ENCODE measurements around the gene SIDT1. TPM values are rescaled to one million over a fixed set of nuclear protein-coding genes. Genes with fewer than 3 reads are reported as not detected.

SIDT1 gene
- total RNA-seq, 3 donors from 2014 or later (not counting 1 experiment from before 2014, with no cell fraction given) = 86.9 to 136 (median 101) TPM

DNA sequence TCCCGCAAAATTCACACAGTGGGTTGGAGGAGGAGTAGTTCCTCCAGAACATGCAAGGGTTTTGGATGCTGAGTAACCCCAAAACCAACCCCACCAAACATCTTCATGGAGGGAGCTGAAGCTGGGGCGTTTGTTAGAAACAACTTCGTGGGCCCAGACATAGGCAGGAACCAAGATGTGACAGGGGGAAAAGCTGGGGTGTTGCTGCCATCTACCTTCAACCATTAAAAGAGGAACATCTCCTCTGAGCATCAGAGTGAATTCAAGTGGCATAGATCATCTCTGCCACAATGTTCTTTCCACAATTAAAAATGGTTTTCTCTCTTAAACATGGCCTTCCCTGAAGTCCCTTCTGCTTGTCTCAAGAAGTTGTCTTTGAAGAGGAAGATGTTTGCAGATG is 20.5 kb downstream of the SIDT1 start:
- TF ChIP-seq, protein P1, sequence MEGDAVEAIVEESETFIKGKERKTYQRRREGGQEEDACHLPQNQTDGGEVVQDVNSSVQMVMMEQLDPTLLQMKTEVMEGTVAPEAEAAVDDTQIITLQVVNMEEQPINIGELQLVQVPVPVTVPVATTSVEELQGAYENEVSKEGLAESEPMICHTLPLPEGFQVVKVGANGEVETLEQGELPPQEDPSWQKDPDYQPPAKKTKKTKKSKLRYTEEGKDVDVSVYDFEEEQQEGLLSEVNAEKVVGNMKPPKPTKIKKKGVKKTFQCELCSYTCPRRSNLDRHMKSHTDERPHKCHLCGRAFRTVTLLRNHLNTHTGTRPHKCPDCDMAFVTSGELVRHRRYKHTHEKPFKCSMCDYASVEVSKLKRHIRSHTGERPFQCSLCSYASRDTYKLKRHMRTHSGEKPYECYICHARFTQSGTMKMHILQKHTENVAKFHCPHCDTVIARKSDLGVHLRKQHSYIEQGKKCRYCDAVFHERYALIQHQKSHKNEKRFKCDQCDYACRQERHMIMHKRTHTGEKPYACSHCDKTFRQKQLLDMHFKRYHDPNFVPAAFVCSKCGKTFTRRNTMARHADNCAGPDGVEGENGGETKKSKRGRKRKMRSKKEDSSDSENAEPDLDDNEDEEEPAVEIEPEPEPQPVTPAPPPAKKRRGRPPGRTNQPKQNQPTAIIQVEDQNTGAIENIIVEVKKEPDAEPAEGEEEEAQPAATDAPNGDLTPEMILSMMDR (IDR thresholded peaks at IDR 0.05) = peak; percentile 15
- Histone ChIP-seq H3K27me3 (ENCODE audit: control insufficient read depth, insufficient read depth, low read length) (no peaks in the 10 kb centered on the region), H3K27ac (ENCODE audit: low read length) (no peak overlapping the region), H3K4me3 (ENCODE audit: low read length) (no peak overlapping the region), H3K4me1 (ENCODE audit: control insufficient read depth, insufficient read depth, low read length) (no peaks in the 10 kb centered on the region), H3K36me3 (ENCODE audit: control insufficient read depth, insufficient read depth, low read length) (peaks cover 4% of the 10 kb centered on the region), H3K9me3 (ENCODE audit: control insufficient read depth, insufficient read depth, low read length) (no peaks in the 10 kb centered on the region)
- Mint-ChIP-seq H3K4me1 (peaks cover 55 to 60% of the 10 kb centered on the region in 2 donors), H3K36me3 (no peaks in the 10 kb centered on the region), H3K27ac (peak overlapping the region; percentile 6 to 15), H3K27me3 (ENCODE audit: low read depth in 2 of 2) (no peaks in the 10 kb centered on the region), H3K9me3 (no peaks in the 10 kb centered on the region), H3K4me3 (no peak overlapping the region)
- DNase-seq (peak in 1 of 2 donors; percentile 70), ATAC-seq (peak; percentile 61 to 87 (median 80))
- 29% methylated on average over 2 of the region's 3 CpGs for WGBS (ENCODE audit: insufficient coverage)
- intact Hi-C loops (cut with micrococcal nuclease) = loop anchor here (1.0 kb wide), 2 partner anchors 20 to 58 kb away; no protein-coding TSS in a partner anchor

DNA sequence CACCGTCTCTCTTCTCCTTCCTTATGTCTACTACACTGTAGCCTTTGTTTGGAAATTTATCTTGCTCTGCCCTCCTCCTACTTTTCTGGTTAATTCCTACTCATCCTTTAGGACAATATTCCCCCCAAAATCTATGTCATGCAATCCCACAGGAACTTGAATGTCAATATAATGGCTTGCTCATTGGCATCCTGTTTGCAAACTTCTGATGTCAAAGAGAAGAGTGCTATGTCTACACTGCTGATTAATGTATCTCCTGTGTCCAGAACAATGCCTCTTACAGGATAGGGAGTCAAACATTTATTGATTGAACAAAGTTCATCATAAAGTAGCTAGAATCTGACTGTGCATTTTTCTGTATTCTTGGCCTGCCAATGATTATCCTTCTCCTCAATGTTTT is 22.8 kb downstream of the SIDT1 start:
- Histone ChIP-seq H3K27ac (ENCODE audit: low read length) (no peak overlapping the region), H3K4me1 (ENCODE audit: control insufficient read depth, insufficient read depth, low read length) (peaks cover 4% of the 10 kb centered on the region), H3K4me3 (ENCODE audit: low read length) (no peak overlapping the region), H3K9me3 (ENCODE audit: control insufficient read depth, insufficient read depth, low read length) (no peaks in the 10 kb centered on the region), H3K36me3 (ENCODE audit: control insufficient read depth, insufficient read depth, low read length) (peaks cover 3% of the 10 kb centered on the region), H3K27me3 (ENCODE audit: control insufficient read depth, insufficient read depth, low read length) (no peaks in the 10 kb centered on the region)
- Mint-ChIP-seq H3K27ac (peak overlapping the region in 1 of 2 donors; percentile 3), H3K36me3 (no peaks in the 10 kb centered on the region), H3K4me3 (no peak overlapping the region), H3K27me3 (ENCODE audit: low read depth in 2 of 2) (no peaks in the 10 kb centered on the region), H3K9me3 (no peaks in the 10 kb centered on the region), H3K4me1 (peaks cover 49 to 53% of the 10 kb centered on the region in 2 donors)
- WGBS (ENCODE audit: insufficient coverage) = 100% methylated on average over 1 of the region's 1 CpG
- intact Hi-C loops (cut with micrococcal nuclease) = no loop called here
- ATAC-seq = no peak
- no peak for DNase-seq
- TF ChIP-seq, protein P1 (IDR thresholded peaks at IDR 0.05) = no peak

DNA sequence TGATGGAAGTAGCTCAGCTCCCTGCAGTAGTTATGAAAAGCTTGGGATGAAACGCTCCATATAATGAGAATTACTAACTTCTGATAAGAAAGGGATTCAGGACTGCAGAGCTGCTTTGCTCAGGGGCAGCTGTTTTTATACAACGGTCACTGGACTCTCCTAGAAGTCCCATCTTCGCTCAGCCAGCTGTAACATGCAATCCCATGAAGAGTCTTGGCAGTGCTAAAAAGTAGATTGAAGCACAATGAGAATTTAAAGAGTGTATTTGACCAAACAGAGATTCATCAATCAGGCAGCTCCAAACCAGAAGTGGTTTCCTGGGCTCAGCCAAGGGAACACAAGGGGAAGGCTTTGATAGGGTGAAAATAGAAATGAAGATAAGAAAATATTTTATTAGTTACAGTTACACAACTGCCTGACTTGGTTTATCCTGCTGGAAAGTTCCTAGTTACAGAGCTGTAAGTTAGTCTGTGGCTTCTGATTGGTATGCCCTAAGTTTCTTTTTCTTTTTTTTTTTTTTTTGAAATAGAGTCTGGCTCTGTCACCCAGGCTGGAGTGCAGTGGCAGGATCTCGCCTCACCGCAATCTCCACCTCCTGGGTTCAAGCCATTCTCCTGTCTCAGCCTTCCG is 24.1 kb downstream of the SIDT1 start:
- Histone ChIP-seq H3K36me3 (ENCODE audit: control insufficient read depth, insufficient read depth, low read length) (peaks cover 3% of the 10 kb centered on the region), H3K27ac (ENCODE audit: low read length) (no peak overlapping the region), H3K27me3 (ENCODE audit: control insufficient read depth, insufficient read depth, low read length) (no peaks in the 10 kb centered on the region), H3K9me3 (ENCODE audit: control insufficient read depth, insufficient read depth, low read length) (no peaks in the 10 kb centered on the region), H3K4me1 (ENCODE audit: control insufficient read depth, insufficient read depth, low read length) (peaks cover 8% of the 10 kb centered on the region), H3K4me3 (ENCODE audit: low read length) (no peak overlapping the region)
- DNase-seq (no peak), ATAC-seq (no peak)
- Mint-ChIP-seq H3K36me3 (no peaks in the 10 kb centered on the region), H3K4me3 (no peak overlapping the region), H3K9me3 (no peaks in the 10 kb centered on the region), H3K27me3 (ENCODE audit: low read depth in 2 of 2) (no peaks in the 10 kb centered on the region), H3K4me1 (peaks cover 56 to 59% of the 10 kb centered on the region in 2 donors), H3K27ac (no peak overlapping the region)
- TF ChIP-seq, protein P1 (IDR thresholded peaks at IDR 0.05) = no peak
- intact Hi-C loops (cut with micrococcal nuclease) = no loop called here
- over 99% methylated on average over 6 of the region's 6 CpGs for WGBS (ENCODE audit: insufficient coverage)

DNA sequence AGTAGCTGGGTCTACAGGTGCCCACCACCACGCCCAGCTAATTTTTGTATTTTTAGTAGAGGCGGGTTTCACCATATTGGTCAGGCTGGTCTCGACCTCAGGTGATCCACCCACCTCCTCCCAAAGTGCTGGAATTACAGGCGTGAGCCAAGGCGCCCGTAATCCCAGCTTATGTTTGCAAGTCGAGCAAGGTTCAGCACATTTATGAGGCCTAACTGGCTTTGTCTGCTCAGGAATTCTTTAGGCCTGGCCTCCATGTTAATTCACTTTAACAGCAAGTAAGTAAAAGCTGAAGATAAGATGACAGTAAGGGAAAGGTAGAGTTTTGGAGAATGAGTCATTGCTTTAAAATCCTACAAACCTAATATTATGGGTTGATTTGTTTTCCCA is 24.6 kb downstream of the SIDT1 start:
- peaks cover 8% of the 10 kb centered on the region for H3K4me1 ChIP-seq (ENCODE audit: control insufficient read depth, insufficient read depth, low read length)
- H3K36me3 ChIP-seq (ENCODE audit: control insufficient read depth, insufficient read depth, low read length) = peaks cover 3% of the 10 kb centered on the region
- no peak overlapping the region for H3K27ac ChIP-seq (ENCODE audit: low read length)
- no peak for ATAC-seq
- H3K27me3 ChIP-seq (ENCODE audit: control insufficient read depth, insufficient read depth, low read length) = no peaks in the 10 kb centered on the region
- Mint-ChIP-seq H3K4me3 (no peak overlapping the region), H3K9me3 (no peaks in the 10 kb centered on the region), H3K27ac (peak overlapping the region in 1 of 2 donors; percentile 17), H3K4me1 (peaks cover 57 to 62% of the 10 kb centered on the region in 2 donors), H3K36me3 (no peaks in the 10 kb centered on the region), H3K27me3 (ENCODE audit: low read depth in 2 of 2) (no peaks in the 10 kb centered on the region)
- H3K4me3 ChIP-seq (ENCODE audit: low read length) = no peak overlapping the region
- WGBS (ENCODE audit: insufficient coverage) = 98% methylated on average over 7 of the region's 7 CpGs
- H3K9me3 ChIP-seq (ENCODE audit: control insufficient read depth, insufficient read depth, low read length) = no peaks in the 10 kb centered on the region
- DNase-seq = no peak
- TF ChIP-seq, protein P1 (IDR thresholded peaks at IDR 0.05) = no peak
- intact Hi-C loops (cut with micrococcal nuclease) = no loop called here
